Endothelial cell of umbilical vein (primary cell): ENCODE results near the gene SPC25.

Experiments
- EZH2 ChIP-seq: IDR thresholded peaks from 2 replicates; pipeline ENCODE4 v1.6.1; 2012; ENCODE audit warnings: borderline replicate concordance, low read depth, mild to moderate bottlenecking, moderate library complexity, low read length, inconsistent platforms; ENCODE audit not compliant: severe bottlenecking
- JUN ChIP-seq: IDR thresholded peaks from 2 replicates; pipeline ENCODE4 v1.6.1; 2011; ENCODE audit warnings: borderline replicate concordance, low read depth; ENCODE audit not compliant: insufficient read length, insufficient read depth
- POLR2A ChIP-seq: IDR thresholded peaks from 2 replicates; pipeline ENCODE4 v1.6.1; 2012; ENCODE audit warnings: low read depth, mild to moderate bottlenecking, control low read depth, low read length
- POLR2AphosphoS5 ChIP-seq: IDR thresholded peaks from 2 replicates; pipeline ENCODE4 v1.6.1; 2012; ENCODE audit warnings: low read depth, mild to moderate bottlenecking, control low read depth, low read length, moderate library complexity; ENCODE audit not compliant: insufficient read depth
- TF ChIP-seq, protein P1 (sequence below), 2 donors: IDR thresholded peaks; 1 replicate in 1 of 2; 2 replicates in 1 of 2; pipeline ENCODE4 v1.5.1; 2011; ENCODE audit warnings: low read length in 2 of 2, mild to moderate bottlenecking in 2 of 2, moderate library complexity in 2 of 2, control low read depth in 1 of 2, inconsistent platforms in 1 of 2, low read depth in 1 of 2; ENCODE audit not compliant: insufficient read depth in 1 of 2; ENCODE audit errors: extremely low read depth in 1 of 2
- TF ChIP-seq, protein P2 (sequence below): IDR thresholded peaks from 2 replicates; pipeline ENCODE4 v1.6.1; 2011; ENCODE audit not compliant: insufficient read depth, insufficient read length

DNA sequence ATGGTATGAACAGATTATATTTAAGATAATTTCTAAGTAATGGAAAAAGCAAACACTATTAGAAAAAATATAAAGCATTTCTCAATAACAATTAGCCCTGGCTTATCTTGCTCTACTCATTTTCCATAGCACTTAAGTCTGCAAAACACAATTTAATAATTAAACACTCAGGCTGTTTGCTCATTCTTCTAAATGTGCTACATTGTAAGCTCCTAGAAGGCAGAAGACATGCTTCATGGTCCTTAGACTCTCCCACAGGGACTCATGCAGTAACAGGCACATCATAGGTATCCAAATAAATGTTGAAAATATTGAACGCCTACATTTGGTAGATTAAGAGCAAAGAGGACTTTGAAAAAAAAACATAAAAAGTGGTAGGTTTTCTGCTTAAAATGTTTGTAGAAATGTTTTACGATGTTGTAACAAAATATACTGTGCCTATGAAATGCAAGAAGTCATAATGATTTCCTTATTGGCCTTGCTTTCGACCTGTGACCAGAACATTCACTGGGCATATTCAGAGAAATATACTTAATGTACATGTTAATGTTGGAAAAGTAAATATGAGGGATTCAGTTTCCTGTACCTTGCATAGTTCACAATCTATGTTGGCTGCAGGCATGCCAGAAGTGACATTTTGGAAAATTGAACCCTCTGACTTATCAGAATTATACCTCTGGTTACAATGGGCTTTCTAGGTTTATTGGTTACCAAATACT, 38.0 kb upstream of the SPC25 start:
- no peak for TF ChIP-seq JUN
- TF ChIP-seq, protein P1, sequence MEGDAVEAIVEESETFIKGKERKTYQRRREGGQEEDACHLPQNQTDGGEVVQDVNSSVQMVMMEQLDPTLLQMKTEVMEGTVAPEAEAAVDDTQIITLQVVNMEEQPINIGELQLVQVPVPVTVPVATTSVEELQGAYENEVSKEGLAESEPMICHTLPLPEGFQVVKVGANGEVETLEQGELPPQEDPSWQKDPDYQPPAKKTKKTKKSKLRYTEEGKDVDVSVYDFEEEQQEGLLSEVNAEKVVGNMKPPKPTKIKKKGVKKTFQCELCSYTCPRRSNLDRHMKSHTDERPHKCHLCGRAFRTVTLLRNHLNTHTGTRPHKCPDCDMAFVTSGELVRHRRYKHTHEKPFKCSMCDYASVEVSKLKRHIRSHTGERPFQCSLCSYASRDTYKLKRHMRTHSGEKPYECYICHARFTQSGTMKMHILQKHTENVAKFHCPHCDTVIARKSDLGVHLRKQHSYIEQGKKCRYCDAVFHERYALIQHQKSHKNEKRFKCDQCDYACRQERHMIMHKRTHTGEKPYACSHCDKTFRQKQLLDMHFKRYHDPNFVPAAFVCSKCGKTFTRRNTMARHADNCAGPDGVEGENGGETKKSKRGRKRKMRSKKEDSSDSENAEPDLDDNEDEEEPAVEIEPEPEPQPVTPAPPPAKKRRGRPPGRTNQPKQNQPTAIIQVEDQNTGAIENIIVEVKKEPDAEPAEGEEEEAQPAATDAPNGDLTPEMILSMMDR (IDR thresholded peaks at IDR 0.05; ENCODE audit: extremely low read depth in 1 of 2, insufficient read depth in 1 of 2, low read depth in 1 of 2, low read length in 2 of 2), result no peak
- no peak for TF ChIP-seq POLR2AphosphoS5
- no peak for TF ChIP-seq POLR2A
- TF ChIP-seq, protein P2, sequence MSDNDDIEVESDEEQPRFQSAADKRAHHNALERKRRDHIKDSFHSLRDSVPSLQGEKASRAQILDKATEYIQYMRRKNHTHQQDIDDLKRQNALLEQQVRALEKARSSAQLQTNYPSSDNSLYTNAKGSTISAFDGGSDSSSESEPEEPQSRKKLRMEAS, result no peak
- TF ChIP-seq EZH2, result no peak
